Breast epithelium (tissue), 3 donors: ENCODE results near the gene XYLT1.

Experiments
- CTCF ChIP-seq, 3 donors: fragments of 450-650 bp; IDR thresholded peaks; one replicate each; pipeline ENCODE4 v1.5.1; 2016 to 2017; ENCODE audit warnings: antibody characterized with exemption in 3 of 3, mild to moderate bottlenecking in 3 of 3, moderate library complexity in 3 of 3
- POLR2A ChIP-seq: fragments of 450-650 bp; IDR thresholded peaks from one replicate; pipeline ENCODE4 v1.6.1; 2016; ENCODE audit warnings: antibody characterized with exemption, mild to moderate bottlenecking, moderate library complexity
- POLR2AphosphoS5 ChIP-seq, 3 donors: sonication (generic); formaldehyde crosslinking; IDR thresholded peaks; one replicate each; pipeline ENCODE4 v1.6.1; 2017; ENCODE audit warnings: antibody characterized with exemption in 3 of 3

GRCh38 chr16:17368951-17369350, 101.8 kb downstream of the XYLT1 start:
- TF ChIP-seq CTCF (IDR thresholded peaks at IDR 0.05), result no peak
- TF ChIP-seq POLR2A, result no peak
- no peak for TF ChIP-seq POLR2AphosphoS5 (IDR thresholded peaks at IDR 0.05)
